GM18868 (cell line): ENCODE measurements around the gene PPP3R2.
"Not testable (repeated sequence)": the region's sequence is repeated elsewhere in the genome, so short reads cannot be mapped to it uniquely, and the experiment has no call there.

Source experiments
- ATAC-seq: cut with Tn5 transposase; IDR thresholded peaks from one replicate; pipeline ENCODE4 v1.9.1; 2021; ENCODE audit warnings: mild to moderate bottlenecking, moderate library complexity; ENCODE audit not compliant: unreplicated experiment

PPP3R2 gene

DNA sequence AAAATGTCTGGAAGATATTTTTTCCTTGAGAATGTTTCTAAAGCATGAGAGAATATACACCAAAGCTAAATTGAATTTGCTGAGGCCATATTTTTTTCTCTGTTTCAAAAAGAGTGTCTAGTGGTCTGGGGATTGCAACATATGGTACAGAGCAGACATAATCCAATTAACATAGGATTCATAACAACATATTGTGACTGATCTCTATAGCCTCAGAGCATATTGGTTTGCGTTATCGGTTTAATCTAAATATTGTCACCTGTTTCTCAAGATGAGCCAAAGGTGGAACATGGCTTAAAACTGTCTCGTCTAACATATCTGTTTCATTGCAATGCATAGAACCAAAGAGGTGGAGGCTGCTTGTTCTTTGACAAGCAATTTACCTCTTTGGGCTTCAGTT, 3.9 kb downstream of the PPP3R2 start:
- ATAC-seq, result no peak

GRCh38 chr9:101590074-101590473, 4.7 kb downstream of the PPP3R2 start:
- ATAC-seq, result not testable (repeated sequence)

GRCh38 chr9:101587332-101588043, 7.3 kb downstream of the PPP3R2 start:
- ATAC-seq, result no peak

DNA sequence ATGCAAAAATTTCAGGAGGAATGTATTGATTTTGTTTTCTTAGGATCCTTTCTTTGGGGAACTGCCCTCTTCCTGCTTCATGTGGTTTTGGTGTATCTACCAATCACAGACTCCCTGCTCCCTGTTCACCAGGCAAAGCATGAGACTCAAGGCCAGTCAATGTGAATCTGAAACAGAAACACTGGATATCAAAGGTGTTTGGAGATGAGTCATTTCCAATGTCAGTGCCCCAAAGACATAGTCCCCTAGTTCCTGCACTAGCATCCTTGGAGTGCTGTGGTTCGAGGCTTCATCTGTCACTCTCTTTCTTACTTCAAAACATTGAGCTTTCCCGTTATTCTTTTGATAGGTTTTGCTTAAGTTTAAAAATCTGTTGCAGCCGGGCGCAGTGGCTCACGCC, 8.1 kb downstream of the PPP3R2 start:
- ATAC-seq, result peak; percentile 95

DNA sequence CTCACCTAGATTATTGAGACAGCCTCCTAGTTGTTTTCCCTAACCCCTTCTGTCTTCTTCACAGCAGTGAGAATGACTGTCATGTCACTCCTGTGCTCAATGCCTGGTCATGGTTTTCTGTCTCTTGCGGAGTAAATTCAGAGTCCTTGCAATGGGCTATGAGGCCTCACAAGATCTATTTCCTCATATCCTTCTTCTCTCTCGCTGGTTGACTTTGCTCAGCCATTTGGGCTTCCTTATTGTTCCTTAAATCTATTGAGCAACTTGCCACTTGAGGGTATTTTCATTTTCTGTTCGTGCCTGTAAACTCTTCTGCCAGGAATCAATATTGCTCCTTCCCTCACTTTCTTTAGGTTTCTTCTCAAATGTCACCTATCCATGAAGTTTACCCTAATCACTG, 9.0 kb downstream of the PPP3R2 start:
- ATAC-seq, result no peak

GRCh38 chr9:101582553-101582952, 12.2 kb downstream of the PPP3R2 start:
- ATAC-seq, result no peak

GRCh38 chr9:101579711-101580545, 14.8 kb downstream of the PPP3R2 start:
- ATAC-seq, result no peak

DNA sequence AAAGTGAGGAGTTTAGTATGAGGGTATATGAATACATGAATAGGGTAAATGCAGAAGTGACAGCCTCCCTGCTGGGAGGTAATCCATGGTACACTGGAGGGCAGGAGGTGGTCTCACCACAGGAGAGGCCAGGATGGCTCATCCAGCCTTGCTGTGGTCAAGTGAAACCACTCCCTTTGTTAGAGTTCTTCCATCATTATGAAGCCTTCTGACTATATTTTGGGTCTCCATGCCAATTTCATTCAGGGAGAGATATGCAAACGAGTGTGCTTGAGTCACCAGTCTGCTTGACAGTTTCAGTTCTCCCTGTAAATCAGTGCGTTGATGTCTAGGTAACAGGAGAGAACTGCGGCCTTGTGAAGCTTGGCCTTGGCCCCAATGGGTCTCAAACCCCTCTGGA, 16.4 kb downstream of the PPP3R2 start:
- peak; percentile 86 for ATAC-seq

GRCh38 chr9:101574731-101575333, 19.9 kb downstream of the PPP3R2 start:
- no peak for ATAC-seq

DNA sequence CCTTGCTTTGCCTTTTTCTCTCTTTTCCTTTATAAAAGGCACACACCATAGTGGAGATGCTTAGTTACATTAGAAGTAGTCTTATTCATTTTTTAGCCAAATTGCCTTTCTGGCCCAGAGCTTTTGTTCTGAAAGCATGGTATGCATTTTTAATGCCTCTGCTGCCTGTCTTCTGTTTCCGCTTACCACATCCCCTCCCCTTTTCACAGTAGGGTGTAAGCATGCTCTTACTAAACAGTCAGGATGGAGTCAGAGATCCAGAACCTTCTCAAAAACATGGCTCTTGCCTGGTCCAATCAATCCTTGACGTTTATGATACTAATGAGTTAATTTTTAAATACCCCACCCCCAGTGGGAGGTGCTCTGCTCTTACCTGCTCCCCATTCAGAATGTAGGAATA, 22.5 kb downstream of the PPP3R2 start:
- no peak for ATAC-seq

DNA sequence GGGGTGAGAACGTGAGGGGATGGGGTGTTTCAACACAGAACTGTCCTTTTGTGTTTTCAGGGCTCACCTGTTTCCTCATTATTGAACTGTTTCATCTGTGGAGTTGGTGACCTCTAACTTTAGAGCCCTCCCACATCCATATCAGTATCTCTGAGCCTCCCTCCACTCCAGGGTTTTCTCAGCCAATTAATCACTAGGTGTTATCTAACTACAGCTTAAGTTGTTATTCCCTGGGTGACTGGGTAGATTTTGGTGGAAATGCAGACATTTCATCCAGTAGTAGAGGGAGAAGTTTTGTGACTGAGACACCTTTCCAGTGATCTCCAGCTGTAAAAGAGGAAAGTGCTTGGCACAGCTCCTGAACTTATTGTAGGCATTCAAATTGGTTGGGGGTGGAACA, 23.7 kb downstream of the PPP3R2 start:
- ATAC-seq, result no peak

- ATAC-seq, result no peak
Measured at GRCh38 chr9:101569741-101570501, 24.8 kb downstream of the PPP3R2 start.

- no peak for ATAC-seq
Measured at GRCh38 chr9:101567725-101568350, 26.9 kb downstream of the PPP3R2 start.

- ATAC-seq, result peak; percentile 87
Measured at GRCh38 chr9:101566904-101567724, 27.7 kb downstream of the PPP3R2 start.

DNA sequence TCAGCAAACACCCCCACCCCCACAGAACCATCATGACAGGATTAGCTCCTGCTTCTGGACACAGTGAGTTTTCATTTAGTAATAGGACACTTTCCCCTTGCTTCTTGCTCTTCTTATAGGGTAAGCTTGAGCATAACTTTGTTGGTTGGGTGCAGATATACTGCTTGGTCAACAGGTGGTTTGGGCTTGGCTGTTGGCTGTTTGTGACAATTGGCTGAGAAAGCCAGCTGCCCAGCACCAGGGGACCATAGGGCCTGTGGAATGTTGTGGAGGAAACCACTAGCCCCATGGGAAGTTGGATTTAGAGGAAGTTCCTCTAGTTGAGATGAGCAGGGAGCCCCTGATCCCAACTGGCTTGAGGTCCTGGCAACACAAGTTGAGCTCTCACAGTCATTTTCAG, 30.5 kb downstream of the PPP3R2 start:
- no peak for ATAC-seq

DNA sequence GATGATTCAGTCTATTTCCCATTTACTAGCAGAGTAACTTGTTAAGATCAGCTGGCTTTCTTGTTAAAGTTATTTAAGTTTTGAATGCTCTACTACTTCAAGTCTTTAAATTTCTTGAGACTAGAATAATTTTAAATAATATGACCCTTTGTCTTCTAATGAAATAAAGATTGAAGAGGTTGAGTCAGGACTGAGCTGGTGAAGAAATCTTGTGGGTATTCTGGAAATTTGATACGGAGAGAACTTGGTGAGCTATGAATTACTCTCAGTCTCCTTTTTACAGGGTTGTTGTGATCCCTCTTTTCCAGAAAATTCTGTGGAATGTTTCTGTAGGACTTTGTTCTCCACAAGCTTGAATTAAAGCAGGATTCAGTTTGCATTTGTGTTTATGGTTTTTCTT, 31.8 kb downstream of the PPP3R2 start:
- ATAC-seq, result no peak

DNA sequence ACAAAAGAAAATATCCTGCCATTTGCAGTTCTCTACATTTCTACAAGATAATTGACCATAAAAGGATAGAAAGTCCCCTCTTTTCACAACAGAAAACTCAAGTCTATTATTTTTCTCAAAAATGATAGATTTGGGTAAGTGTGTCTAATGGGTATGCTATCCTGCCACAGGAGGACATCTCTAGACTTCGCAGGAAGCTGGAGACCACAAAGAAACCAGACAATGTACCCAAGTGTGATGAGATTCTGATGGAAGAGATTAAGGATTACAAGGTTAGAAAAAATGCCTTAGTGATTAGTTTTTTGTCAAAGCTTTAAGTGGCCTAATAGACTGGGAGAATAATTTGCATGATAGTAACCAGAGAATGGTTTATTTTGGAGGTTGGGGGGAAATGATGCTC, 33.0 kb downstream of the PPP3R2 start:
- ATAC-seq, result no peak

- not testable (repeated sequence) for ATAC-seq
Measured at GRCh38 chr9:101549472-101550098, 45.2 kb downstream of the PPP3R2 start.

DNA sequence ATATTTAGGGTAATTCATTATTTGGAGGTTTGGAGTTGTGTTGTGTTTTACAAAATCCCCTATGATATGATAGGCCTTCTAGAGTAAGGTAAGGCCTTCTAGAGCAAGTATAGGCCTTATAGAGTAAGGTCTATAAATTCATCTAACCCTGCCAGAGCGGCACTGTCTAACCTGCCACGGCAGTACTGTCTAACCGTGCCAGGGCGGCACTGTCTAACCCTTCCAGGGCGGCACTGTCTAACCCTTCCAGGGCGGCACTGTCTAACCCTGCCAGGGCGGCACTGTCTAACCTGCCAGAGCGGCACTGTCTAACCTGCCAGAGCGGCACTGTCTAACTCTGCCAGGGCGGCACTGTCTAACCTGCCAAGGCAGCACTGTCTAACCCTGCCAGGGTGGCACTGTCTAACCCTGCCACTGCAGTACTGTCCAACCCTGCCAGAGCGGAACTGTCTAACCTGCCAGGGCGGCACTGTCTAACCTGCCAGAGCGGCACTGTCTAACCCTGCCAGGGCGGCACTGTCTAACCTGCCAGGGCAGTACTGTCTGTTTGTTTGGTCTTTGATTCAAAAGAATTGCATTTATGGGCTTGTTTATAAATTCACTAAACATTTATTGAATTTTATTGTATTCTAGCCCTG, 51.6 kb downstream of the PPP3R2 start:
- no peak for ATAC-seq
